ENCODE measurements around the gene BFSP1.

The BFSP1 gene

GRCh38 chr20:17470521-17470920 lies 60.7 kb downstream of the BFSP1 start:
- in situ Hi-C loops (cut with MboI; ENCODE audit: low sequenced_read_pairs), result no loop called here

GRCh38 chr20:17469246-17470030 lies 61.7 kb downstream of the BFSP1 start:
- in situ Hi-C loops (cut with MboI; ENCODE audit: low sequenced_read_pairs), result no loop called here

DNA sequence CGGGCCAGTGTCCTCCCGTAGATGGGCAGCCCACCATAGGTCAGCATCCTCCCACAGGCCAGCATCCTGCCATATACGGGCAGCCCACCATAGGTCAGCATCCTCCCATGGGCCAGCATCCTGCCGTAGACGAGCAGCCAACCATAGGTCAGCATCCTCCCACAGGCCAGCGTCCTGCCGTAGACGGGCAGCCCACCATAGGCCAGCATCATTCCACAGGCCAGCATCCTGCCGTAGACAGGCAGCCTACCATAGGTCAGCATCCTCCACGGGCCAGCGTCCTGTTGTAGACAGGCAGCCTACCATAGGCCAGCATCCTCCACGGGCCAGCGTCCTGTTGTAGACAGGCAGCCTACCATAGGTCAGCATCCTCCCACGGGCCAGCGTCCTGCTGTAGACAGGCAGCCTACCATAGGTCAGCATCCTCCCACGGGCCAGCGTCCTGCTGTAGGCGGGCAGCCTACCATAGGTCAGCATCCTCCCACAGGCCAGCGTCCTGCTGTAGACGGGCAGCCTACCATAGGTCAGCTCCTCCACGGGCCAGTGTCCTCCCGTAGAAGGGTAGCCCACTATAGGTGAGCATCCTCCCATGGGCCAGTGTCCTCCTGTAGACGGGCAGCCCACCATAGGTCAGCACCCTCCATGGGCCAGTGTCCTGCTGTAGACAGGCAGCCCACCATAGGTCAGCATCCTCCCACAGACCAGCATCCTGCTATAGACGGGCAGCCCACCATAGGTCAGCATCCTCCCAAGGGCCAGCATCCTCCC lies 62.9 kb downstream of the BFSP1 start:
- in situ Hi-C loops (cut with MboI; ENCODE audit: low sequenced_read_pairs), result no loop called here

DNA sequence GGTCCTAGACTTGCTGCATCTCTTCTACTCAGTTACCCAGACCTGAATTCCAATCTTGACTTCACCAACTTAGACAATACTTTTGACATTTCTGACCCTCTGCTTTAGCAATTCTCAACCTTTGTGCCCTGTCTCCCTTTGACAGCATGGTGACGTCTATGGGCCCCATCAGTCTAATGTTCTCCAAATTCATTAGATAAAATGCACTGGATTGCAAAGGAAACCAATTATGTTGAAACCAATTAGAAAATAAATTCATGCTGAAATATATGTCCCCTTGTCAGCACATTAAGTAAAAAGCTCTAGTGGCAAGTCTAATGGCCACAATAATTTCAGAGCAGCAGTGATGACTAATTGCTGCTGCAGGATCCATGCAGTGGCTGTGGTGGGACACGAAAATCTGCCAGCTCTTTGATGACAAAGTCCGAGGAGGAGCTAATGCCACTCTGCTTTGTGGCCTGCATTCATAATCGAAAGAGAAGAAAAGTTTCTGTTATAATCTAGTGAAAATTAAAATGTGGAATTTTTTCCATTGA lies 64.0 kb downstream of the BFSP1 start:
- in situ Hi-C loops (cut with MboI; ENCODE audit: low sequenced_read_pairs), result no loop called here

DNA sequence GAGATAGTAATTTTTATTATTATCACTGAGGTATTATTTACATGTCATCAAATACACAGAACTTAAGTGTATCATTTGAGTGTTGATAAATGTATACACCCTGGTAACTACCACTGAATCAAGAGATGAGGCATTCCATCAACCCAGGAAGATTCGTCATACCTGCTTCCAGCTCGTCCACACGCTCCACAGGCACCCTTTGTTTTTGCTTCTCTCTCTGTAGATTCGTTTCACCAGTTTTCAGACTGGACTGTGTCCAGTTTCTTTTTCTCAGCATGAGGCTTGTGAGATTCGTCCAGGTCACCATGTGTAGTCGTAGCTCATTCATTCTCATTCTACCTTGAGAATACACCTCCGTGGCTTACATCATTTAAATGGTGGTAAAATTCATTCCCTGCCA lies 64.5 kb downstream of the BFSP1 start:
- in situ Hi-C loops (cut with MboI; ENCODE audit: low sequenced_read_pairs), result no loop called here

DNA sequence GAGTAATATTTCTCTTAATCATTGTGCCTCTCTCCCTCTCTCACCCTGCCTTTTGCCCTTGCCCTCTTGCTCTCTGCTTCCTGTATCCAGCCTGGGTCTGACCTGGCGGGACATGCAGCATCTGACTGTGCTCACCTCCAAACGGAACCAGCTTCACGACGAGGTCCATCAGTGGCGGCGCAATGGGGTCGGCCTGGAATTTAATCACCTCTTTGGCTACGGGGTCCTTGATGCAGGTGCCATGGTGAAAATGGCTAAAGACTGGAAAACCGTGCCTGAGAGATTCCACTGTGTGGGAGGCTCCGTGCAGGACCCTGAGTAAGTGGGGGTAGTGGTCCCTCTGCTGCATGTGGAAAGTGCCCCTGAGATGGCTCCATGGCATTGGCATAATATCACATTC lies 65.9 kb downstream of the BFSP1 start:
- in situ Hi-C loops (cut with MboI; ENCODE audit: low sequenced_read_pairs), result no loop called here

GRCh38 chr20:17463711-17464110 lies 67.5 kb downstream of the BFSP1 start:
- in situ Hi-C loops (cut with MboI; ENCODE audit: low sequenced_read_pairs), result no loop called here

GRCh38 chr20:17461941-17462340 lies 69.2 kb downstream of the BFSP1 start:
- in situ Hi-C loops (cut with MboI; ENCODE audit: low sequenced_read_pairs), result no loop called here

- in situ Hi-C loops (cut with MboI; ENCODE audit: low sequenced_read_pairs), result no loop called here
Measured at GRCh38 chr20:17460119-17460518, 71.1 kb downstream of the BFSP1 start.

- in situ Hi-C loops (cut with MboI; ENCODE audit: low sequenced_read_pairs), result no loop called here
Measured at GRCh38 chr20:17457588-17458190, 73.5 kb downstream of the BFSP1 start.

GRCh38 chr20:17457079-17457478 lies 74.1 kb downstream of the BFSP1 start:
- in situ Hi-C loops (cut with MboI; ENCODE audit: low sequenced_read_pairs), result no loop called here

GRCh38 chr20:17456279-17456678 lies 74.9 kb downstream of the BFSP1 start:
- in situ Hi-C loops (cut with MboI; ENCODE audit: low sequenced_read_pairs), result no loop called here

DNA sequence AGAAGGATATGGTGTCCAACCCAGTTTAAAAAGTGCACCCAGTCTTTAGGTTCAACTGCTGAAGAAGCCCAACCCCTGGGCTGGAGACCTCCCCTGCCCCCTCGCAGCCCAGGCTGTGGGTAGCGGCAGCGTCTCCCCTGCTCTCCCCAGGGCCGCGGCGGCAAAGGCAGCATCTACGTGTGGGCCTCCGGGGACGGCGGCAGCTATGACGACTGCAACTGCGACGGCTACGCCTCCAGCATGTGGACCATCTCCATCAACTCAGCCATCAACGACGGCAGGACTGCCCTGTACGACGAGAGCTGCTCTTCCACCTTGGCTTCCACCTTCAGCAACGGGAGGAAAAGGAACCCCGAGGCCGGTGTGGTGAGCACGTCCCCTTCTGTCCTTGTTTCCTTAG lies 77.6 kb downstream of the BFSP1 start:
- in situ Hi-C loops (cut with MboI; ENCODE audit: low sequenced_read_pairs), result no loop called here

DNA sequence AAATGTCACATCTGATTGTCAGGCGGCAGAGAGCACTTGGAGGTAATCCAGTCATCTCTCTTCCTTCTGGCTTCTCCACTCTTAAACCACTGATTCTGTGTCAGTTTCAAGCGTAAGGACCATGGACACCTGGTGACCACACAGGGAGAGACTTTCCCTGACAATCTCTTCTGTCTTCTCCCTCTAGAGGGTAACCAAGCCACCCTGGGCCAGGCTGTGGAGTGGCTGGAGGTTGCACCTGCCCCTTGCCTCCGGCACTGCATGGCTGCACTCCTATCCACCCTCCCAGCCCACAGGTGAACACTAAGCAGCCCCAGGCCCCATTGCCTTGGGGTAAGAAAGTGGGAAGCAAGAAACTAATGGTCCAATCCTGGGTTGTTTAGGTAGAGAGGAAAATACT lies 78.7 kb downstream of the BFSP1 start:
- in situ Hi-C loops (cut with MboI; ENCODE audit: low sequenced_read_pairs), result no loop called here

- in situ Hi-C loops (cut with MboI; ENCODE audit: low sequenced_read_pairs), result loop anchor here (25.0 kb wide), 1 partner anchor 637 kb away; no protein-coding TSS in a partner anchor
Measured at GRCh38 chr20:17449031-17449430, 82.1 kb downstream of the BFSP1 start.

- in situ Hi-C loops (cut with MboI; ENCODE audit: low sequenced_read_pairs), result loop anchor here (25.0 kb wide), 1 partner anchor 636 kb away; no protein-coding TSS in a partner anchor
Measured at GRCh38 chr20:17448071-17448470, 83.1 kb downstream of the BFSP1 start.

- in situ Hi-C loops (cut with MboI; ENCODE audit: low sequenced_read_pairs), result loop anchor here (25.0 kb wide), 1 partner anchor 634 kb away; no protein-coding TSS in a partner anchor
Measured at GRCh38 chr20:17446171-17446570, 85.0 kb downstream of the BFSP1 start.

GRCh38 chr20:17445543-17445942 lies 85.6 kb downstream of the BFSP1 start:
- in situ Hi-C loops (cut with MboI; ENCODE audit: low sequenced_read_pairs), result loop anchor here (25.0 kb wide), 1 partner anchor 633 kb away; no protein-coding TSS in a partner anchor

DNA sequence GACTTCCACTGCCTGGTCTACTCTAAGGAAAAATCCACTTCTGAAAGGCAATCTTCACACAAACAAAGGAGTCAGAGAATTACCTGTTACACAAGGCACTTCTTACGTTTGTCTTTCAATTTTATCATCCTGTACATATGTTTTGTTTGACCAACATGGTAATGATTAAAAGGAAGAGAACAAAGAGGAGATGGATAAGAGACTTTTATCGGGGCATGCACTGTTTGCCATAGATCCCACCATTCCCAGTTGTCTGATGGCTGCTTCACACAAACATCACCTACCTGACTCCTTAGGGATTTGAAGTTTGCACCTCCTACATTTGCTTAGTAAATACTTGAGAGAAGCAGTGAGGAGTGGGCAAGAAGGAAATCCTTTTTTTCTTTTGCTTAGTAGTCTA lies 87.1 kb downstream of the BFSP1 start:
- in situ Hi-C loops (cut with MboI; ENCODE audit: low sequenced_read_pairs), result loop anchor here (25.0 kb wide), 1 partner anchor 632 kb away; no protein-coding TSS in a partner anchor

Data from HL-60/S4 treated with phorbol 12-myristate 13-acetate at 8.2 ng/mL for 4 days and 3 days (cell line).